GM19397 (cell line): ENCODE data around the gene ALS2CL.
"Not testable (repeated sequence)": the region's sequence is repeated elsewhere in the genome, so short reads cannot be mapped to it uniquely, and the experiment has no call there.

Experiments used
- ATAC-seq: cut with Tn5 transposase; IDR thresholded peaks from one replicate; pipeline ENCODE4 v1.9.1; 2021; ENCODE audit warnings: mild to moderate bottlenecking, moderate library complexity; ENCODE audit not compliant: unreplicated experiment

ALS2CL gene

DNA sequence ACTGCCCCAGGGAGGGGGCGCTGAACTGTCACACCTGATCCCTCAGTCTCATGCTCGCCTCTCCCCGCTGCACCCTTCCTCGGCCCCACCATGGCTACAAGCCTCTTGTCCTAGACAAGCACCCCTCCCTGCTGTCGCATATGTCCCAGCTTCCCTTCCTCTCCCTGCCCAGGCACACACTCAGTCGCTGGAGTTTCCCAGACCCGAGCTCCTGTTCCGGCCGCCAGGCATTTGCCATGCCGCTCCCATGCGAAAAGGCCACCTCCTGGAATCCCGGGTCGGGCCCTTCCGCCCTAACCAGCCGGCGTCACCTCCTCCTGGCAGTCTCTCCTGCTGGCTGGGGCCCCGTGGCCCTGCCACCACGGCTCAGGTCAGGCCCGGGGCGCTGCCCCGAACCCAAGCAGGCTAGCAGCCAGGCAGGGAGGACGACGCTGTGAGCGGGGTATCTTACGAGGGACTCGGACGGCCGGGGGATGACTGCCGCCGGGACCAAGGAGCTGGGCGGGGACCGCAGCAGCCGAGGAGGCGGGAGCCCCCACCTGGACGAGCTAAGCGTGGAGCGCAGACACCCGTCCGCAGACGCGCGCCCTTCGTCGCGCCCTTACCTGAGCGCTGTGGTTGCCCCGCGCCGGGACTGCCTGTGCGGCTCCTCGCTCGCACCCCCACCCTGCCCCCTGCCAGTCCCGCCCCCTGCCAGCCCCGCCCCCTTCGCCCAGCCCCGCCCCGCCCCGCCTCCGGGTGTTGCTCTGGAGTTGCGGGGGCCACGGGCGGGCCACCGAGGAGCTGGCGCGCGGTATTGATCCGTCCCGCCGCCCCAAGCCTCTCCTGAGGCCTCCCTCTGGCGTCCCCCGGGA is at the start of gene ALS2CL:
ALS2CL (minus strand) TSS at position 642 of the 854 bp plus-strand sequence. CDS start 4,239 bp downstream, outside the sequence.
- ATAC-seq = no peak

- ATAC-seq = no peak
These were observed 49.6 kb upstream of the ALS2CL start for GRCh38 chr3:46742992-46743585.

GRCh38 chr3:46739565-46739964 is 46.1 kb upstream of the ALS2CL start:
- ATAC-seq = not testable (repeated sequence)

- no peak for ATAC-seq
These were observed 43.9 kb upstream of the ALS2CL start for GRCh38 chr3:46737329-46737731.

- no peak for ATAC-seq
These were observed 42.8 kb upstream of the ALS2CL start for GRCh38 chr3:46736006-46736872.

DNA sequence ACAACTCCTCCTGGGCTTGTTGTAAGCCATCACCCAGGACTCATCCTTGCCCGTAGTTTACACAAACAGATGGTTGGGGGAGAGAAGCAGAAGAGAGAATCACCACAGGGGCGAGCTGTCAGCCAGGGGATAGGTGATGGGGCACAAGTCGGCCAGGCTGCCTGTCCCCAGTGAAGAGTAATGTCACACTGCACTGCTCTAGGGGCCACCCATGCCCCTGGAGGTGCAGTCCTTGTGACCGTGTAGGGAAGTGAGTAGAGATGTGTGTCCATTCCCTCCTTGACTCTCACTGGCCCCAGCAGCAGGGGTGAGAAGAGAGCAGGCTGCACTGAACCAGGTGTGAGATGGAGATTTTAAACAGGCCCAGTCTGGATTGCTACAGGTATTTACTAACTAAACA is 41.3 kb upstream of the ALS2CL start:
- no peak for ATAC-seq

DNA sequence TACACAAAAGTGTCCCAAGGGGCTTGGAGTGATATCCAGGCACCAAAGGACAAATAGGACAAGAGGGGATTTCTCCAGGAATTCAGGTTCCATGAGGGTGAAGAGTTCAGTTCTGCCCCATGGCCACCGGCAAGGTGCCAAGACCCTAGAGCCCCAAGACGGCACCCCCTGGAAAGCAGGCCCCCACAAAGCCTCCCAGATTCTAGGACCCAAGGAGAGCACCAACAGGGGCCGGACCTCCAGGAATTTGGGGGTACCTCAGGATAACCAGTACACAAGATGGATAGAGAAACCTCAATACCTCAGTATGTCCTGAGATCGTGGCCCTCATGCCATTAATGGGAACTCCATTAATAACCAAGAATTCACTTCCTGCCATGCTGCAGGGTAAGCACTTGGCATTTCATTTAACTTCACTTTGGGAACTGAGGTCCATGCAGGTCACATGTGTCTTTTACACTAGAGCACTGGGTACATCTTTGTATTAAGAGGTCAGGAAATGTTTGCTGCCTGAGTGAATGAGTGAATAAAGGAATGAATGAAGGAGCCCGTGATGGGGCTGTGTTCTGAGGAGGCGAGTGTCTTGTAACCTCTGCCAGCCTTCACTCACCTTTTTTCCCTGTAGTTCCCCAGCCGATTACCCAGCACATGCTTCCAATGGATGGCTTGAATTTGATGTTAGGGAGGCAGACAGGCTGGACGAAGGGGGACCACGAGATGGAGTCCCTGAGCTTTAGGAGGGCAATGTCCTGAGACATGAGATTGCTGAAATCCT is 39.7 kb upstream of the ALS2CL start:
- no peak for ATAC-seq

GRCh38 chr3:46731795-46732194 is 38.3 kb upstream of the ALS2CL start:
- ATAC-seq = no peak

GRCh38 chr3:46730819-46731218 is 37.3 kb upstream of the ALS2CL start:
- no peak for ATAC-seq

DNA sequence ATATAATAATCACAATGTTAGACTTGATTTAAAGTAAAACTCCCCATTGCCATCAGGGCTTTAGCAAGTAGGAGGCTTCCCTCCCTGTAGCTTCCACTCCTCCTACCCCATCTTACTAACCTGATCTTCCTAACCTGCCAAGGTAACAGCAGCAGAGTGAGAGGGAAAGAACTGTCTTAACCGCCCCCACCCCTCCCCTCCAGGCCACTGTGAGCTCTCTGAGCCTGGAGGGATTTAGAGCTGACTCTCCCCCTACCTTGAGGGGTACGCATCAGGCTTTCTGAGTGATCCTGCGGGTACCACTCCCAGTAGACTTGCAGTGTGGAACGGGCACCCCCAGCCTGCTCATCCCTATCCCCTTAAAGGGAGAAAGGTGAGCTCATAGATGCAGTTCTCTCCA is 35.6 kb upstream of the ALS2CL start:
- ATAC-seq = no peak

- no peak for ATAC-seq
These were observed 32.3 kb upstream of the ALS2CL start for GRCh38 chr3:46725621-46726314.

GRCh38 chr3:46724424-46724823 is 30.9 kb upstream of the ALS2CL start:
- ATAC-seq = no peak

GRCh38 chr3:46722443-46722842 is 29.0 kb upstream of the ALS2CL start:
- ATAC-seq = no peak

DNA sequence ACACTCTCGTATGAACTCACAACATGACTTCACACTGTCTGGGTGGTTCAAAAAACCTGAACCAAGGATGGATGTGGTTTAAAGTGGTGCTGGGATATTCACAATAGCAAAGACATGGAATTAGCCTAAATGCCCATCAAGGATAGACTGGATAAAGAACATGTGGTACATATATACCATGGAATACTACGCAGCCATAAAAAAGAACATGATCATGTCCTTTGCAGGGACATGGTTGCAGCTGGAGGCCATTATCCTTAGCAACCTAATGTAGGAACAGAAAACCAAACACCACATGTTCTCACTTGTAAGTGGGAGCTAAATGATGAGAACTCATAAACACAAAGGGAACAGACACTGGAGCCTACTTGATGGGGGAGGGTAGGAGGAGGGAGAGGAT is 27.5 kb upstream of the ALS2CL start:
- no peak for ATAC-seq

DNA sequence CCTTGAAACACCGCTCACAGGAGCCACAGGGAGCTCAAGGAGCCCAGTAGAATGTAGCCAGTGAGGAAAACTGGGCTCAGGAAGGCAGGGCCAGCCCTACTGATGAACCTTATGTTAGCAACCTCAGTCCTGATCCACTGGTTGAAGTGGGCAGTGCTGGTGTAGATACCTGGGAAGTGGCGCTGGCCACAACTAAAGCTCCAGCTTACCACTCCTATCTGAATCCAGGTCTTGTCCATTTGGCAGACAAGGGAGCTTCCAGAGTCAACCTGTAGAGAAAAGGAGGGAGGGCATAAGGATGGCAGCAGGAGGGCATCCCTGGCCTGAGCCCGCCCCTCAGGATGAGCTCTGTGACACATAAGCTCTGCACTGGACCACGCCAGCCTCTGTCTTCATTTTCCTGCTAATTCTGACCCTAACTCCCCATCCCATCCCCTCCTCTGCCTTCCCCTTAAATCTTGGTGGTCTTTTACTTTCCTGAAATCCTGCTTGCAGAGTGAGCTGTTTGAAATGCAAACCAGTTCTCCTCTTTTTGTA is 26.3 kb upstream of the ALS2CL start:
- no peak for ATAC-seq

DNA sequence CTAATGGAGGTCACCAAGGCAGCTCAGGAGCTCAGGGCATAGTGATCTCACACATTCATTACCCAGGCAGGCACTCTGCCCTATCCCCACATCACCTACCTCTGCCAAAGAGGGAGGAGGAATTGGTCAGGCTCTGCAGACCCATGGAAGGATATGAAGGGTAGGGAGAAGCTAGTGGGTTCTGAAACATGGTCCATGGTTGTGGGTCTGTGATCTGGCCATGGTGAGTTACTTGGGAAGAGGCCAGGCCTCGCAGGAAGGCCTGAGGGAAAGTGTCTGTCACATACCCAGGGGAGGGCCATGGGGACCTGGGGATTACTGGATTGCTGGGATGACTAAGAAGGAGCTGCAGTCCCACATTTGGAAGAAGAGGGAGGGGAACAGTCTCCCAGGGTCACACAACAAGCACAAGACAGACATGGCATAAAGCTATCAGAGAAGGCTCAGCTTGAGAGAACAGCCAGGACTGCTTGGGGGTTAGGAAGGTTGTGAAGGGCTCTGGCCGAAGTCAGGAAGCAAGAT is 25.6 kb upstream of the ALS2CL start:
- no peak for ATAC-seq

GRCh38 chr3:46717447-46718231 is 24.2 kb upstream of the ALS2CL start, which contains the start of gene PRSS50:
Gene PRSS50 (minus strand): TSS chr3:46717869. CDS start chr3:46717824, 45 bp downstream.
- no peak for ATAC-seq
